NB4 (cell line): ENCODE measurements around the gene SLC15A5.

Experiments
- CTCF ChIP-seq: IDR thresholded peaks from one replicate; pipeline ENCODE4 v1.5.1; 2012; ENCODE audit warnings: low read depth, low read length
- POLR2A ChIP-seq: IDR thresholded peaks from 2 replicates; pipeline ENCODE4 v1.6.1; 2011; ENCODE audit warnings: mild to moderate bottlenecking; ENCODE audit not compliant: insufficient read length; ENCODE audit errors: extremely low read depth

DNA sequence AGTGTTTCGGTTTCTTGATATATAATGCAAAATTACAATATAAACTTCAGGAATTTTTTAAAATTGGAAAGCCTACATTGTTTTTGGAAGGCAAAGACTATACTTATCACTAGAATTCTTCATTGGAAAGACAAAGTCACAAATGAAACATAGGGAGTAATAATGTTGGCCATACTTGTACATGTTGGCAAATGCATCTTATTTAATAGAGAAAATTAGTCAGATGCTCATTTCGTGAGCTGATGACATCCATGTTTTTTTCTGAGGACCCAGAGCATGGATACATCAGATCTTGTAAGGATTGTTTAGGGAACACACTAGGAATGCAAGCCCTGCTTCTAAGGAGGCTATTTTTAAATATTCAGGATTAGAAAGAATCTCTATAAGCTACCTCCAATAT is 4.6 kb upstream of the SLC15A5 start:
- TF ChIP-seq CTCF (no peak), POLR2A (no peak)
